BJ (cell line): ENCODE measurements around the gene BOD1L1. TPM values are rescaled to one million over a fixed set of nuclear protein-coding genes. Genes with fewer than 3 reads are reported as not detected.

Experiments used
- CTCF ChIA-PET: fragments of 350-600 bp; formaldehyde crosslinking; extraction: SDS; loops from one replicate; lab custom pipeline; 2021; ENCODE audit warnings: antibody characterized with exemption, inconsistent platforms; lab: Yijun Ruan, JAX
- POLR2A ChIA-PET: fragments of 300-600 bp; sonication (Branson Sonifier 250); formaldehyde crosslinking; extraction: SDS; loops from one replicate; lab custom pipeline; 2021; ENCODE audit warnings: antibody characterized with exemption; lab: Charles Lee
- DNase-seq: peaks from one replicate; pipeline ENCODE4 v3.0.0-alpha.2; 2011; ENCODE audit warnings: low read depth
- H3K27me3 ChIP-seq: 2 replicates; pipeline ENCODE4 v1.6.0; 2011; ENCODE audit warnings: low read length; ENCODE audit not compliant: control insufficient read depth, insufficient read depth
- H3K36me3 ChIP-seq: 2 replicates; pipeline ENCODE4 v1.5.1; 2011; ENCODE audit warnings: low read length; ENCODE audit not compliant: control insufficient read depth, insufficient read depth
- H3K4me3 ChIP-seq: 2 replicates; pipeline ENCODE4 v1.5.1; 2011; ENCODE audit warnings: low read depth, mild to moderate bottlenecking, control low read depth, low read length
- CTCF ChIP-seq: IDR thresholded peaks from 2 replicates; pipeline ENCODE4 v1.5.1; 2011; ENCODE audit warnings: low read depth, mild to moderate bottlenecking, control low read depth, inconsistent platforms, low read length, moderate library complexity; ENCODE audit not compliant: insufficient read depth
- polyA plus RNA-seq: library from polyadenylated mRNA; depleted of rRNA; stranded (reverse); fragments of >200 nt; gene quantifications from 2 replicates; pipeline ENCODE4 v1.2.3, GENCODE V29; 2011

Gene BOD1L1
- polyA plus RNA-seq, 1 experiment, result 8.9 TPM

- H3K4me3 ChIP-seq, result no peak overlapping the region
- H3K27me3 ChIP-seq, result no peaks in the 10 kb centered on the region
- DNase-seq, result no peak
- no peaks in the 10 kb centered on the region for H3K36me3 ChIP-seq
- POLR2A ChIA-PET, result no interaction called here
- no peak for TF ChIP-seq CTCF
- CTCF ChIA-PET, result interaction anchor here (0.6 to 4.9 kb wide), 38 partner anchors 12 to 1558 kb away, joined by 3 to 83 read pairs (median 4); no protein-coding TSS in a partner anchor
Observed at GRCh38 chr4:13653766-13654161, 26.2 kb upstream of the BOD1L1 start.

- CTCF ChIA-PET, result interaction anchor here (0.8 to 10.2 kb wide), 3 partner anchors 9 to 1343 kb away, joined by 3 to 83 read pairs (median 8); no protein-coding TSS in a partner anchor
- Histone ChIP-seq H3K4me3 (no peak overlapping the region), H3K27me3 (peaks cover 2% of the 10 kb centered on the region), H3K36me3 (no peaks in the 10 kb centered on the region)
- no peak for TF ChIP-seq CTCF
- POLR2A ChIA-PET, result no interaction called here
- DNase-seq, result no peak
Observed at GRCh38 chr4:13647031-13647430, 19.5 kb upstream of the BOD1L1 start.

- ChIA-PET CTCF (interaction anchor here (10.2 kb wide), 1 partner anchor 11 kb away, joined by 83 read pairs; no protein-coding TSS in a partner anchor), POLR2A (no interaction called here)
- H3K4me3 ChIP-seq, result no peak overlapping the region
- DNase-seq, result no peak
- H3K27me3 ChIP-seq, result peaks cover 2% of the 10 kb centered on the region
- TF ChIP-seq CTCF, result no peak
- no peaks in the 10 kb centered on the region for H3K36me3 ChIP-seq
Observed at GRCh38 chr4:13645075-13645474, 17.6 kb upstream of the BOD1L1 start.

GRCh38 chr4:13642170-13642950, 14.8 kb upstream of the BOD1L1 start:
- TF ChIP-seq CTCF, result no peak
- CTCF ChIA-PET, result interaction anchor here (0.6 to 10.2 kb wide), 4 partner anchors 13 to 1815 kb away, joined by 3 to 83 read pairs (median 4); no protein-coding TSS in a partner anchor
- POLR2A ChIA-PET, result no interaction called here
- DNase-seq, result no peak
- Histone ChIP-seq H3K36me3 (no peaks in the 10 kb centered on the region), H3K27me3 (peaks cover 2% of the 10 kb centered on the region), H3K4me3 (no peak overlapping the region)

- peaks cover 2% of the 10 kb centered on the region for H3K27me3 ChIP-seq
- DNase-seq, result no peak
- POLR2A ChIA-PET, result no interaction called here
- H3K36me3 ChIP-seq, result no peaks in the 10 kb centered on the region
- CTCF ChIA-PET, result interaction anchor here (1.2 to 10.2 kb wide), 3 partner anchors 12 to 15 kb away, joined by 4 to 83 read pairs (median 5); no protein-coding TSS in a partner anchor
- no peak overlapping the region for H3K4me3 ChIP-seq
- no peak for TF ChIP-seq CTCF
Observed at GRCh38 chr4:13641084-13641483, 13.6 kb upstream of the BOD1L1 start.
